GM19455 (cell line): ENCODE measurements around the gene NDOR1.
"Not testable (repeated sequence)": the region's sequence is repeated elsewhere in the genome, so short reads cannot be mapped to it uniquely, and the experiment has no call there.

Source experiments
- ATAC-seq: cut with Tn5 transposase; IDR thresholded peaks from one replicate; pipeline ENCODE4 v1.9.1; 2021; ENCODE audit not compliant: unreplicated experiment

Gene NDOR1

DNA sequence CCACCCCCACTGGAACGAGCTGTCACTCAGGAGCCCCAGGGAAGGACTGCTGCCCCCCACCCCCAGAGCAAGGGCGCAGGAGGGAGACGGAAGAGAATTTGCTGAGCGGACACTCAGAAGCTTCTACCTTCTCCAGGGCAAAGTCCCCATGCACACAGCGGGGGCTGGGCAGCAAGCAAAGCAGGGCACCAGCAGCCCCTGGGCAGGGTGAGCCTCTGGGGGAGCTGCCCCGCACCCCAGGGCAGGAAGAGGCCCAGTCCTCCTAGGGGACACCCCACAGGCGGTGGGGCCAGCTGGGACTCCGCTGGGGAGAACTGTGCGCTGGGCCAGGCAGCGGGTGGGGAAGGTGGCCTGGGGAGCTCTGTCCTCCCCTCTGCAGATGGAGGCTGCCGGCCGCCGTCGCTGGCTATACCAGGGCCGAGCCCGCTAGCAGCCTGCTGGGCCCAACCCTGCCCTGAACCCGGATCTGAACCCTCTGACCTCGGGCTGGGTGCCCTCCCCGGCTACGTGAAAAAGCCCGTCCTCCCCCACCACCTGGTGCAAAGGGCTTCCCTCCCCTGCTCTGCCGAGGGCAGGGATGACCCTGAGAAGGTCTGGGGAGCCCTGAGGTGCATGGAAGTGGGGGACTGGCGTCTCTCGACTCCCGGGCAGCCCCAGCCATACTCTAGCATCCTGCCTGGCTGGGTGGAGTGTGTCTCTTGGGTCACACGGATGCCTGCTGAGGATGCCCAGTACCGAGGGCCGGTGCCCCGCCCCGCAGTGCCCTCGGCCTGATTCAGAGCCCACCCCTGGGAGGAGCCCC, 24.6 kb downstream of the NDOR1 start:
- no peak for ATAC-seq

GRCh38 chr9:137230705-137231371, 25.3 kb downstream of the NDOR1 start, which contains the start of gene SLC34A3:
SLC34A3 (plus strand) TSS chr9:137230901; CDS start chr9:137231703, 802 bp downstream.
- no peak for ATAC-seq

DNA sequence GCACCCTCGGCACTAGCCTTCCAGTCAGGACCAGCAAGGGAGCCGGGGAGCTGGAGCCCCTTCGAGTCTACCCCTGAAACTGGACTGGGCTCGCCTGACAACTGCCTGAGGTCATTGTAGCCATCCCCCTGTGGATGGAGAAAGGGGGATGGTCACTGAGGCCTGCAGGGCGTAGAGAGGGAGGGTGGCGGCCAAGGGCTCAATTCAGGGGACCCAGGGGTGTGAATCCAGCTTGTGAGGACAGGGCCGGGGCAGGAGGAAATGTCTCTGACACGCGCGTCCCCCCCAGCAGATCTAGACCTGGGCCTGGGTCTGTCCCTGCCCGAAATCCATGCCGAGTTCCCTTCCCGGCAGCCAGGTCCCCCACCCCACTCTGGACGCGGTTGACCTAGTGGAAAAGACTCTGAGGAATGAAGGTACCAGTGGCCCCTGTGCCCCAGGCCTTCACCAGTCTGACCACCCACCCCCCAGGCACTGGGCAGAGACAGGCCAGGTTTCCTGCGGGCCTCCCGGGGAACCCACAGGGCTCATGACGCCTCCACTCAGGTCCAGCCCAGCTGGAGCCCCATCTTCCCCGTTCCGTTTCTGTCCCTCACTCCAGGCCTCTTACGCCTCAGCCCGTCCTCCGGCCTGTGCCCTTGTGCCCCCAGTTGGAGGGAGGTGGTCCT, 26.0 kb downstream of the NDOR1 start:
- no peak for ATAC-seq

GRCh38 chr9:137232101-137232500, 26.6 kb downstream of the NDOR1 start:
- ATAC-seq, result no peak

GRCh38 chr9:137232510-137232909, 27.0 kb downstream of the NDOR1 start:
- ATAC-seq, result no peak

- ATAC-seq, result no peak
These were observed 27.9 kb downstream of the NDOR1 start for GRCh38 chr9:137233143-137233980.

DNA sequence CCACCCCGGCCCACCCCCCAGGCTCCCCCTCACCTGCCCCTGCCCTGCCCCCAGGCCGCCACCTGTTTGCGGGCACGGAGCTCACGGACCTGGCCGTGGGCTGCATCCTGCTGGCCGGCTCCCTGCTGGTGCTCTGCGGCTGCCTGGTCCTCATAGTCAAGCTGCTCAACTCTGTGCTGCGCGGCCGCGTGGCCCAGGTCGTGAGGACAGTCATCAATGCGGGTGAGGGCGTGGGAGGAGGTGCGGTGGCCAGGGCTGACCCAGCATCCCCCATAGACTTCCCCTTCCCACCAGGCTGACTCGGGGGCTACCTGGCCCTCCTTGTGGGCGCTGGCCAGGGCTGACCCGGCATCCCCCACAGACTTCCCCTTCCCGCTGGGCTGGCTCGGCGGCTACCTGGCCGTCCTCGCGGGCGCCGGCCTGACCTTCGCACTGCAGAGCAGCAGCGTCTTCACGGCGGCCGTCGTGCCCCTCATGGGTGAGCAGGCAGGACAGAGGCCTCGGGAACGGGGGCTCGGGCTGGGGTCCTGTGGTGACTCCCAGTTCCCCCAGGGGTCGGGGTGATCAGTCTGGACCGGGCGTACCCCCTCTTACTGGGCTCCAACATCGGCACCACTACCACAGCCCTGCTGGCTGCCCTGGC, 28.7 kb downstream of the NDOR1 start:
- ATAC-seq, result no peak

GRCh38 chr9:137234758-137235423, 29.4 kb downstream of the NDOR1 start:
- ATAC-seq, result no peak

GRCh38 chr9:137235424-137236237, 30.1 kb downstream of the NDOR1 start:
- no peak for ATAC-seq

- no peak for ATAC-seq
These were observed 30.9 kb downstream of the NDOR1 start for GRCh38 chr9:137236238-137236935.

DNA sequence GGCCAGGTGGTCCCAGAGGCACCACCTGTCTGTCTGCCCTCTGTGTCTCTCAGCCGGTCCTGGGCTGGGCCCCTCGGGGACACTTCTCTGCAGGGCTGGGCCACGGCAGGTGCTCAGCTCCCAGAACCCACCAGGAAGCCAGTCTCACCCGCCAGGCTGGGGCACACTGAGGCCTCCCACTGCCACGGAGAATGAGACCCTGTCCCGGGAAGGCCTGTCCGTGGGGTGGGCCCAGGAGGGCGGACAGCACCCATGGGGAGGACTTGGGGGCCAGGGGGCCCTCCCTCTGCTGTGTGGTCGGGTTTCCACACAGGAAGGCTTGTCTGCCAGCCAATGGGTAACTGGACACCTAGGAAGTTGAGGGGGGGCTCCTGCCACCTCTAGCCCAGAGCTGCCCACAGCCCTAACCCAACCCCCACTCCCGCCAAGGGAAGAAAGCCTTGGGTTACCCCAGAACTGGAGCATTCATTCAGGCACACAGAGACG, 31.5 kb downstream of the NDOR1 start:
- ATAC-seq, result no peak

GRCh38 chr9:137237759-137238726, 32.5 kb downstream of the NDOR1 start:
- no peak for ATAC-seq

GRCh38 chr9:137239541-137240200, 34.2 kb downstream of the NDOR1 start:
- ATAC-seq, result not testable (repeated sequence)

DNA sequence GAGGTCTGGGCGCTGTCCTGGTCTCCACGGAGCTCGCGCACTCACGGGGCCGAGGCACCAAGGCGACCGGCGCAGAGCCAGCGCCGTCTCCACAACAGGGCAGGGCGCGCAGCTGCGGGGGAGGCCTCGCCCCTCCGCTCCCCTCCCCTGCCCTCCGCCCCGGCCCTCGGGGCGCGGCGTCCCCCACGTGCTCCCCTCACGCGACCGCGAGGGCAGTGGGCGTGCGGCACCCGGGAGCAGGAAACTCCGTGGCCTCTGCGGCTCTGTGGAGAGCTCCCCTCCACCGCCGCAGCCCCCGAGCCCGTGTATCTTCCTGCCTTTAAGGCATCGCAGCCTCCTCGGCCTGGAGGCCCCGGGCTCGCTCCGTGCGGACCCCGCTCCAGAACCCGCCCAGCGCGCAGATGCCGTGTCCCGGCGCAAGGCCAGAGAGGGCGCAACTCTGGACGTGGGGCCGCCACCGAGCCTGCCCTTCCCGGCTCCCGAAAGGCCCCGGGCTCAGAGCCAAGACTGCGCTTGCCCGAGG, 34.9 kb downstream of the NDOR1 start:
- ATAC-seq, result peak; percentile 24

DNA sequence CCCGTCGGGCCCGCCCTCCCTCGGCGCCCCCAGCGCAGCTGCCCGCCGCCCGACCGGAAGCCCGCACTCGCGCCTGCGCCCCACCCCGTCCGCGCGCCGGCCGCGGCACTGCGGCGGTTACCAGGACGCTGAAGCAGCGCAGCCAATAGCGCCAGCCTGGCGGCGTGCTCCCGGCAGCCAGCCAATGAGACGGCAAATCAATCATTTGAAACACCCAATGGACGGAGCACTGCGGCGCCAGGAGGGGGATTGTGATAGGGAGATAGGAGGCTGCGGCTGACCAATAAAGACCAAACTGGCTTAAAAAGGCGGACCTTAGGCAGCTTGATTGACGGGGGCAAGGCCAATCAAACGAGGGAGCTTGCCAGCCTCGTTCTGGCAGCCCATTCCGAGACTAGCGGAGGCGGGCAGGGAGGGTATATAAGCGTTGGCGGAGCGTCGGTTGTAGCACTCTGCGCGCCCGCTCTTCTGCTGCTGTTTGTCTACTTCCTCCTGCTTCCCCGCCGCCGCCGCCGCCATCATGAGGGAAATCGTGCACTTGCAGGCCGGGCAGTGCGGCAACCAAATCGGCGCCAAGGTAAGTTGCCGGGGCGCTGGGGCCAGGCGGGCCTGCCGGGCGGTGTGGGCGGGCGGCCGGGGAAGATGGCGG, 35.5 kb downstream of the NDOR1 start, which contains the start of gene TUBB4B:
Gene TUBB4B (plus strand): TSS at position 447 of the 649 bp plus-strand sequence. CDS start 74 bp downstream, at position 521.
- peak; percentile 70 for ATAC-seq
